Measurements from ENCODE around the gene SLC39A3.

The SLC39A3 gene

DNA sequence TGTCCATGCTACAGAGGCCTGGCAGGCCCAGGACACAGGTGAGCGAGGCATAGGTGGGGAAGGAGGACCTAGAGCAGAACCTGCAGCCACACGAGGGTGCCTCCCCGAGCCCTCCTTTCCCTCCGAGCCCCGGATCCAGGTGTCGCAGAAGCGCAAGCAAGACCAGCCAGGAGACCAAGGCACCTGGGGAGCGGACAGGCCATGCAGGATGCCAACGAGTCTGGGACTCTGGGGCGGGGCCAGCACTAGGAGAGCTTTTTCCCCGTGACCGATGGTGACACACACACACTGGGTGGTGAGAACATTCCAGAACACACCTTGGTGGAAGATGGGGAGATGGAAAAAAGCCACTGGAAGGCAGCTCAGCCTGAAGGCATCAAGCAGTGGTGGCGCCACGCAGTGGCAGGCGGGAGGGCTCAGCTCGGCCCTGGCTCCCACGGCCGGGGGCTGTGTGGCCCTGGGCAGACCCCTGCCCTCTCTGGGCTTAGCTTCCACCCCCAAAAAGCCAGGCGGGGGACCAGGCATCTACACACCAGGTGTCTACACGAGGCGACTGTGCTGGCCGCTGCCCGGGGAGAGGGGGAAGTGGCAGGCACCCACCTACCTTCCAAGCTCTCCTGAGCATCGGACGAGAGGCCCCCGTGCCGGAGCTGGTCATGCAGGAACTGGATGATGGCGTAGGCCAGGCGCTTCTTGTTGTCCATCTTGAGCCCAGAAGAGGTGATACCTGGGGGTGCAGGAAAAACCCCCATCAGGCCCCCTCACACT is 28.7 kb upstream of the SLC39A3 start:
- DNase-seq = no peak

DNA sequence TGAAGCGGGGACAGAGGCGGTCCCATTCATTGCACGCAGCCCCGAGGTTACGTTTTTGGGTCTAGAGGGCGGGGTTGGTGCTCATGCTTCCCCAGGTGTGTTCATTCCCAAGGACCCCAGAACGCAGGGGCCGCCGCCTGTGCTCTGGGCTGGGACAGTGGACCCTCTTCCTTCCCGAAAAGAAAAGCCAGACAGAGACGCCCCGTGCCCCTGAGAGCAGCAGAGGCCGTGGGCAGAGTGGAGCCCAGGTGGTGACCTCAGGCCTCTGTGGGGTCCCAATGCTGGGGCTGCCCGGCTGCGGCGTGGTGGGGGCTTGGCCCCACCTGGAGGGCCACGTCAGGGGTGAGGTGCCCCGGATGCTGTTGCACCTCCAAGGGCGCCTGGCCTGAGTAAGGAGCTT is 27.9 kb upstream of the SLC39A3 start:
- no peak for DNase-seq

DNA sequence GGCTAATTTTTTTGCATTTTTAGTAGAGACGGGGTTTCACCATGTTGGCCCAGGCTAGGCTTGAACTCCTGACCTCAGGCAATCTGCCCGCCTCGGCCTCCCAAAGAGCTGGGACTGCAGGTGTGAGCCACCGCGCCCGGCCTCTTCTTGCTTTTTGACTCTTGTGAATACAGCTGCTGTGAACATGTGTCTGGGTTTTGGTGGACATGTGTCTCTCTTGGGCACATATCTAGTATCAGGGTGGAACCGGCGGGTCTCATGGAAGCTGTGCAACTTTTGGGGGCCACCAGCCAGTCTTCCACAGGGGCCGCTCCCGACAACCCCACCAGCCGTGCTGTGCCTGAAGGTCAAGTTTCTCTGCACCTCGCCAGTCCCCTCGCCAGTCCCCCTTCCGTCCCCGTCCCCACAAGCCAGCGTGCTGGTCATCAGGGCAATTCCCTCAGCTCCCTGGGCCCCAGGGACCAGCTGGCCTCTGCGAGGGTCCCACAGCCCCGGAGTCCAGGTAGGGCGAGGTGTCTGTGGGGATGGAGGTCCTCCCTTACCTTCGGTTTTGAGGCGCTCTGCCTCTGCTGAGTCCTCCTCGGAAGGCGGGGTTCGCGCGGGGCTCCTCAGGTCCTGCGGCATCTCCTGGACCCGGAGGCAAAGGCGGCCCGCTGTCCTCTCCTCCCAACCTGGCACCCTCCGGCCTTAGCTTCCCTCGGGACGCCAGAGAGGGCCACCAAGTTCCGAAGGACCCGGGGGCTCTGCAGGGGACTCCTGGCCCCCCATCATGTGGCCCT is 27.0 kb upstream of the SLC39A3 start:
- no peak for DNase-seq

DNA sequence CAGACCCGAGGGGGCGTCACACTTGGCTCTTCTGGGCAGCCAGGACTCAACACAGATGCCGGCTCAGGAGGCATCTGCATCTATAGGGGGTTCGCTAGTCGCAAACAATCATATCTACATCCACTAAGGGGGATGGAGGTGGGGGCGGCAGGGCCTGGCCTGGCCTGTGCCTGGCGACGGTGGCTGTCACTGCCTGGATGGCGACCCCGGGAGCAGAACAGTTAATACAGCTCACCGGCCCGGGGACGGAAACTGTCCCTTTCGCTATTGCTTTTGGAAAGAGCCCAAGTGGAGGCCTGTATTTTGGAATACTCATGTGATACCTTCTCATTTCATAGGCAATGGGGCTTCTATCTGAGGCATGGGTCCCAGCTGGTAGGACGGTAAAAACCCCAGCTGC is 25.6 kb upstream of the SLC39A3 start:
- DNase-seq = no peak

DNA sequence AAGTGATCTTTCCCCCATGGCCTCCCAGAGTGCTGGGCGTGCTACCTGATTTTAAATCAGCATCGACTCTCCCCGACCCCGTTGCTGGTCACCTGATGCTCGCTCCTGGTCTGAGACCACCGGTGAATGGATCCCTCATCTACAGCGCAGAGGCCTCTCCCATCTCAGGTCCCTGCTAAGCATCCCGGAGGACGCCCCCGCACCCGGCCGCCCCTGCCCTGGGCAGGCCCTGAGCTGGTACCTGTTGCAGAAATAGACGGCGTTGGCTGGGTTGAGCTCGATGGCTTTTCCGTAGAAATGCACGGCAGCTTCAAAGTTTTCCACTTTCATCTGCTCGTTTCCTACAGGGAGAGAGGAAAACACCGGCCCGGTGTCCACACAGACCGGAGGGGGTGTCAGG is 25.1 kb upstream of the SLC39A3 start:
- DNase-seq = no peak

DNA sequence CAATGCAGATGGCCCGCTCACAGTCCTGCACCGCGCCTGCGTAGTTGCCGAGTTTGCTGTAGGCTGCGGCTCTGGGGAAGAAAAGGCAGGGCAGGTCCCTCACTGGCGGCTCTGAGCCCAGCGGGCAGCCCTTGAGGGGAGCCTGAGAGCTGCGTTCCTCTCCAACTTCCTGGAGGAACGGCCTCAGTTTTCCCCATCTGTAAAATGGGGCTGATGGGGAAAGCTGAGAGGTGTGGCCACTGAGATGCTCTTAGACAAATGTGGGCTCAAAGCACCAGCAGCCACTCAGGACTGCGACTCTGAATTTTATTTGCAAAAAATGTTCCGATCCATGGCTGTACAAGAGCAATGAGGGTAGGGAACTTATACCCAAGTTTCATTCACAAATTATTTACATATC is 23.9 kb upstream of the SLC39A3 start:
- DNase-seq = no peak

DNA sequence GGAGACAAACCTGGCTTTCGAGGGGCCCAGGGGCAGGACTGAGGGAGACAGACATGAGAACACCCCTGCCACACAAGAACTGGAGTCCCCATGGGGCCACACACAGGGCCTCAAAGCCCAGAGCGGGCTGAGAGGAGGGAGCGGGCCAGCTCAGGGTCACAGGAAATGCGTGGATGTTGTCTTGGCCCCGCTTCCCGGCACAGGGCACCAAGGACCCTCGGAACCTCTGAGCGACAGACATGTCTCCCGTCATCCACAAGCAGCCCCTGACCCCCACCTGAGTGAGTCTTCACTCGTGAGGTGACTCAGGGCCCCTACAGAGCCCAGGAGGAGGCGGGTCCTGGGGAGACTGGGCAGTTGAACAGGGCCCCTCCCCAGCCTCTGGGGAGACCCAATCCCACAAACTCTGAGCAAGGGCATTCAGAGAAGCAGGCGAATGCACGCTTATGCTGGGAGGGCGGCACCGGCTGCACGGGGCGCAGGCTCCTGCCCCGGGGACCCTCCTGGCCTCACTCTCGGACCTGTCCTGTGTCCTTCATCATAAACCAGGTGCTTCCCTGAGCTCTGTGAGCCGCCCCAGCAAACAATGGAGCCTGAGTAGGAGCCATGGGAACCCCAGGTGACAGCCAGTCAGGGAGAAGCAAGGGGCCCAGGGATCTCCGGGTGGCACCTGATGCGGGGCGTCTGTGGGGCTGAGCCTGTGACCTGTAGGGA is 23.1 kb upstream of the SLC39A3 start:
- no peak for DNase-seq

DNA sequence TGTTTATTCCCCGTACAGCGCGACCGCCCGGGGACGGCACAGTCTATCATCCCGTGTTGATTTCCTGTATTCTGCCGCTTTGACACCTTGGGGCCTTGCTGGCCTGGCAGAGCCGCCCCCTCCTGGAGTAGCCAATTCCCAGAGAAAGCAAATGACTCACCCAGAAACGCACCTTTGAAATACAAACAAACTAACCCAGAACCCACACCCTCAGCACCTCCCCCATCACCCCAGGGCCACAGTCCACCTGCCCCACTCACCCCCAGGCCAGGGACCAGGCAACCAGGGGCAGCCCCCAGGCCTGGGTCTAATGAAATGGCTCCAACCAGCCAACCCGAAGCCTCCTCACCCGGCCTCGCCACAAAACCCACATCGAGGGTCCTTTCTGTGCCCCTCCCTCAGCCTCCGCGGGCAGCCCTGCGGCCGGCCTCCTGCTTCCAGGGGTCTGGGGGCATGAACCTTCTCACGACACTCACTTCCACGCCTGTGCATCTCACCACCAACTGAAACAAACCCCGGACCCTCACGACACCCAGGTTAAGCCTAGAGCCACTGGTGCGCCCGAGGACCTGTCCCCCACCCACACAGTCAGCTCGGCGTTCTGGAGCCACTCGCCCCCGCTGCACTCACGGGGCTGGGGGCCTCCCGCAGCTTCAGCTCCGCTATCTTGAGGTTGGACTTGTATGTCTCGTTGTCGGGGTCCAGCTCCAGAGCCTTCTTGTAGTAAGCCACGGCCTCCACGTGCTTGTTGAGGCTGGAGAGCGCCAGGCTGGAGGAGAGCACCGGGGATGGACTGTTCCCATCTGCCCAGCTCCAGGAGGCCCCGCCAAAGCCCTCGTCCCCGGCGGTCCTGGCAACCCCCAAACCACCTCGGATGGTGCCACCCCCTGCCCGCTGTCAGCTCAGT is 22.3 kb upstream of the SLC39A3 start:
- DNase-seq = no peak

DNA sequence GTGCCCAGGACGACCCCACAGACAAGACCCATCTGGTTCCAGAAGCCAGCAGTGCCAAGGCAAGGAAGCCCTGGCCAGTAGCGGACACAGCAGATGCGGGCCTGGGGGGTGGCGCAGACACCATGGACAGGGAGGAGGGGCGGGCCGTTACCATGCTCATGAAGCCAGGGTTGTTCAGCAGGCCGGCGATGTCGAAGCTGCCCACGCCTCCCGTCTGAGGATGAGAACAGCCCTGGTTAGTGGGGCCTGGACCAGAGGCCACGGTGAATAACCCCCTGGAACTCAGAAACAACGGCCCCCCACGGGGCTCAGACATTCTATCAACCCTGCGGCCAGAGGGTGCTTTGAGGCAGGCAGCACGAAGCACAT is 21.5 kb upstream of the SLC39A3 start:
- DNase-seq = no peak

DNA sequence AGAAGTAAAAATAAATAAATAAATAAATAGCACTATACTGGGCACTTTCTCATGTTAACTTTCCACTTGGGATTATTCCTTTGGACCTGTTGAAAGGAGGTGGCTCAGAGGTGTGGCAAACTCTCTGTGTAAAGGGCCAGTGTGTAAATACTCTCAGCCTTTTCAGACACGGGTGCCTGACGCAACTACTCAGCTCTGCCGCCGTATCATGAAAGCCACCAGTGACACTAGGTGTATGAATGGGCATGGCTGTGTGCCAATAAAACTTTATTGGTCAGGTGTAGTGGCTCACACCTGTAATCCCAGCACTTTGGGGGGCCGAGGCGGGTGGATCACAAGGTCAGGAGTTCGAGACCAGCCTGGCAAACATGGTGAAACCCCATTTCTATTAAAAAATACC is 20.1 kb upstream of the SLC39A3 start:
- no peak for DNase-seq

DNA sequence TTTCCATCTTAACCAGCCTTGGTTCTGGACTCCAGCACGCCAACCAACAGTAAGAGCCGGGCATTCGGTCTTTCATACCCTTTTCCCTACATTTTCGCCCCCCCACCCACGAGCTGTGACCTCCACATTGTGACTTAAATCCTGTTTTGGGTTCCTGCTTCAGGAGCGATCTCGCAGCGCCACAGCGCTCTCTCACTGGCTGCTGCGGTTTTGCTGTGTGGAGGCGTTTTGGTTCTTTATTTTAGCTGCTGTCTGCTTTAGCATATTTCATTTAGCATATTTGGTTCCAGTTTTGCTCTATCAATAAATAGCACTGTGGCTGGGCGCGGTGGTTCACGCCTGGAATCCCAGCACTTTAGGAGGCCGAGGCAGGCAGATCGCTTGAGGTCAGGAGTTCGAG is 19.5 kb upstream of the SLC39A3 start:
- no peak for DNase-seq

DNA sequence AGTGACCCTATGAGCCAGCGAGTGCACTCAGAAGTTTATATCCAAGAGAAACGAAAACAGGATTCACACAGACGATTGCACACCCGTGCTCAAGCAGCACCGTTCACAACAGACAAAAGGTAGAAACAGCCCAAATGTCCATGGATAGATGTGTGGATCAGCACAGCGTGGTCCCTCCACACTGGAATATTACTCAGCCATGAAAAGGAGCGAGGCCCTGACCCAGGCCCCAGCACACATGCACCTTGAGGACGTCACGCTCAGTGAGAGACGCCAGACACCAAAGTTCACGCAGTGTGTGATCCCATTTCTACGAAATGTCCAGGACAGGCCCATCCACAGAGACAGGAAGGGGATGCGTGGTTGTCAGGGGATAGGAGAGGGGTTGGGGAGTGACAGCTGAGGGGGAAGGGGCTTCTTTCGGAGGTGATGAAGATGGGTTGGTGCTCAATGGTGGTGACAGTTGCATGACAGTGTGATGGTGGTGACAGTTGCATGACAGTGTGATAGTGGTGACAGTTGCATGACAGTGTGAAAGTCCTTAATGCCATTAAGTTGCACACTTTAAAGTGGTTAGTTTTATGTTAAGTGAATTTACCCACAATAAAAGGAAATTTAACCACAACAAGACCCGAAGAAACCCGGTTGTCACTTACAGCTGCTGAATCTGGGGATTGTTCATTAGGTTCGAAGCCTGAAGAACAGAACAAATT is 18.9 kb upstream of the SLC39A3 start:
- DNase-seq = no peak

DNA sequence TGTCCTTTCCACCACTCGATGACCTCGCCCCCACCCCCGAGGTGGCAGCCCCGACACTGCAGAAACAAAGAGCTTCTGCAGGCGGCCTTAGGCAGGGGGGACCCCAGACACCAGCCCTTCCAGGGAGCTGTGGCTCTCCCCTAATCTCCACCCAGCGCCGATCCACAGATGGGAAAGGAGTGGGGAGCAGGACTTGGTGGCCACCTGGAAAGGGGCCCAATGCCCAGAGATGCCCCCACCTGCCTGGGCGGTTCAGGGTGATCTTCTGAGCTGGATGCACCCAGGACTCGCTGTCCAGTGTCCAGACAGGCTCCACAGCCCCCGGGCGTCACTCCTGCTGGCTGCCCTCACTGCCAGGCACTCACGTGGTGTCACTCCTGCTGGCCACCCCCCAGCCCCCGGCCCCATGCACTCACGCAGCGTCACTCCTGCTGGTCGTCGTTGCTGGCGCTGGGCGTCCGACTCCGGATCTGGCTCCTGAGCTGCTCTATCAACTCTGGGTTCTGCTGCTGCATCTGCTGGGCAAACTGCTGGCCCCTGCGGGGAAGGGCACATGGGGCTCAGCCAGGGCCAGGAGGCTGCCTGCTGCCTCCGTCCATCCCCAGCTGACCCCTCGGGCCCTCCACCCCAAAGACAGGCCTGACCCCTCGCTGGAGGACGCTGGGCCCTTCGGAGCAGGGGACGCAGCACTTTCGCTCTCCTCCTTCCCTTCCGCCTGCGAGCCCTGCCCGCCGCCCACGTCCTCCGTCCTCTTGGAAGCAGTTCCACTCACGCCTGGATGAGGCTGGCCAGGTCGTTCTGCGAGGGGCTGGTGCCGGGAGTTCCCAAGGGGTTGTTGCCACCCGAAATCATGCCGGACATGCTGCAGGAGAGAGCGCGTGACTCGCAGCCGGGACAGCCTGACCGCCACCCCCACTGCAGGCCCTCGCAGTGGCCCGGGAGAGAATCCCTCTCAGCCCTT is 17.4 kb upstream of the SLC39A3 start:
- DNase-seq = no peak

DNA sequence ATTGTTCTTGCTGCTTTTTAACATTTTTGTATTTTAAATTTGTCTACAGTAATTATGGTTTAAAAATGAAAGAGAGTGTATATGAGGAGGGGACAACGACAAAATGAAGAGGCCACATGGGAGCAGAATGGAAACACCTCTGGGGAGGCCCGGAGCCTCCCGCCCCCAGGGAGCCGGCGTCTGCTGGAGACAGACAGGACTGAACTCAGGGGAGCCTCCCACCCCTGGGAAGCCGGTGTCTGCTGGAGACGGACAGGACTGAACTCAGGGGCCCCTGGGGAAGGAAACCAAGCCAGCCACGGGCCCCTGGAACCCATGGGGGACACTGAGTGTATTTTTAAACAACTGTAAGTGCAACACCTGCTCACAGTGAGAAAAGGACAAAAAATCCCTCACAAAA is 16.7 kb upstream of the SLC39A3 start:
- DNase-seq = no peak

DNA sequence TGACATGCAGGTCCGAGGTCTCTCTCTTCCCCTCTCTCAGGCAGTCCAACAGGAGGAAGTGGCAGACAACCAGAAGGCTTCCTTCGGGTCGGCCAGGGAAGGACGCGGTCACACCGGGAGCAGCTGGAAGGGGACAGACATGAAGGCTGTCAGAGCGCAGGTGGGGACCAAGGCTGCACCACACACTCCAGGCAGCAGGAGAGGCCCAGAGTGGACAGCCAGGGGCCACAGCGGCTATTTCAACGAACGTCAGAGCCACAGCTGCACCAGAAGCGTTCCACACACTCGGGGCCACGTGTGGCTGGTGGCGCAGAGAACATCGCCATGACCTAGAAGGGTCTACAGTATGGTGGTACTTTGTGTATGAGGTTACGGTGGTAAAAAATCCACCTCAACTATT is 16.0 kb upstream of the SLC39A3 start:
- DNase-seq = no peak

DNA sequence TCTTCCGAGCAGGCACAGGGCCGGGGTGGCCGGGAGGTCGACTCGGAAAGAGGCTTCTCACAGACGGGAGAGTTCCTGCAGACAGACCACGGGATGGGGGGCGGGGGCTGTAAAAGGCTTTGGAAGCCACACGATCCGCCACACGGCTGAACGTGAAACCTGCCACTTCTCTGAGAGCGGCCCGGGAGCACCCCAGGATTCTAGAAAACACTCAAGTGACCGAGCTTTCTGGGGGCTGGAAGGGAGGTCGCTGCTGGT is 15.6 kb upstream of the SLC39A3 start:
- no peak for DNase-seq

DNA sequence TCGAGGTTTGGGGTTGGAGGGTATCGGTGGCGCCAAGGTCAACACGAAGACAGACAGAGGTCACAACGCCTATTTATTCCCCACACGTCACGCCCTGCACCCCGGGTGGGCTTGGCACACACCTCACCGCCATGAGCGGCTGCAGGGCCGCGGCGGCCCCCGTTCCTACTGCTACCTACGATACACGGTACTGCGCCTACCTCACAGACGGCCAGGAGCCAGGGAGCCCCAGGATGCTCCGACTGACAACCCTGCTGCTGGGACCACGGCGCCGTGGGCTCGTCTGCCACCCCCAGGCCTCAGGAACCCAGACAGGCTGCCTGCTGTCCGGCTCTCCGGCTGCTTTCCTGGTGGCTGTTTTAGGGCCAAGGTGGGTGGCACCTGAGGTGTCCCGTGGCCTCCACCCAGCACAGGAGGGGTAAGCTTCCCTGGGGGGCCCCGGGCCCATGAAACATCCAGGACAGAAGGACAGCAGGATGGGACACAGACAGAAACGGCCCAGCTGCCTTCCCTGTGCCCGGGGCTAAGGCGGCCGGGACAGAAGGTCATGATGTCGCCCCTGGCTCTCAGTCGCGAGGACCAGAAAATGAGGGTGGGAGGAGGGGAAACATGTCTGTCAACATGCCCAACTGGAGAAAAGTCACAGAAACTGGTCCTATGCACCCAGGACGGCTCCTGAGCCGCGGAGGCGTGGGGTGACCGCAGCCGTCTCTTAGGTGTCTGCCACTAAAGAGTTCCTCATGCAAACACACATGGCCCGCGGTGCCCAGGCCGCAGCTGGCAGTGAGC is 15.0 kb upstream of the SLC39A3 start:
- no peak for DNase-seq

DNA sequence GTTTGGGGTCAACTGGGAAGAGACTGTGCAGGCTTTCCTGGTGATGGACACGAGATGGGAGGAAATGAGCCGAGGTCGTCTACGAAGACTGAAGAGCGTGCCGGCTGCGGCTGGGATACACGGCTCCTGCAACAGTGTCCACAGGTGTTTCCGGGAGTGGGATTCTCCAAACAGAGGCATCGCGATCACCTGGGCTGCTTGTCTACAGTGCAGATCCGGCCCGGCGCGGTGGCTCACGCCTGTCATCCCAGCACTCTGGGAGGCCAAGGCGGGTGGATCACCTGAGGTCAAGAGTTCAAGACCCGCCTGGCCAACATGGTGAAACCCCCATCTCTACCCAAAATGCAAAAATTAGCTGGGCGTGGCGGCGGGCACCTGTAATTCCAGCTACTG is 11.6 kb upstream of the SLC39A3 start:
- DNase-seq = no peak

DNA sequence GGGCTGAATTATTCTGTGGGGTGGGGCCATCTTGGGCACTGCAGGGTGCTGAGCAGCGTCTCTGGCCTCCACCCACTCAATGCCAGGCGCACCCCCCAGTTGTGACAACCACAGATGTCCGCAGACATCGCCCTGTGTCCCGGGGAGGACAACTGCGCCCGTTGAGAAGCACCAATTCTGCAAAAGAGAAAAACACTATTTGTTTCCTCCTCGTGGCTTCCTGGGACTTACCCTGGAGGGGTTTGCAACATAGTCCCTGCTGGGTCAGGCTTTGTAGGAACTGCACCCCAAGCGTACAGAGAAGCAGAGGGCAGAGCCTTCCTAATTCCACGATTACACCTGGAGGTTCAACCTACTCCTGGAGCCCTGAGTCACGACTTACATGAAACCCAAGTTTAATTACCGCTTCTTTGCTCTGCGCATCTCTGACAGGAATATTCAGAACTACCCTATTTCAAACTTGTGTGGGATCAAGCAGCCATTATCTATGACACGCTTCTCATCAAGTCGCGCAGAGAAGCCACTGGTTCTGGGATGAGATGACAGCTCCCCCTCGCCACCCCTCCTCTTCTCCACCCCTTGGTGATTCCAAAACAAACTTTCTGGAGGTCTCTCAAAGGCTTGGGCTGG is 11.1 kb upstream of the SLC39A3 start:
- no peak for DNase-seq

DNA sequence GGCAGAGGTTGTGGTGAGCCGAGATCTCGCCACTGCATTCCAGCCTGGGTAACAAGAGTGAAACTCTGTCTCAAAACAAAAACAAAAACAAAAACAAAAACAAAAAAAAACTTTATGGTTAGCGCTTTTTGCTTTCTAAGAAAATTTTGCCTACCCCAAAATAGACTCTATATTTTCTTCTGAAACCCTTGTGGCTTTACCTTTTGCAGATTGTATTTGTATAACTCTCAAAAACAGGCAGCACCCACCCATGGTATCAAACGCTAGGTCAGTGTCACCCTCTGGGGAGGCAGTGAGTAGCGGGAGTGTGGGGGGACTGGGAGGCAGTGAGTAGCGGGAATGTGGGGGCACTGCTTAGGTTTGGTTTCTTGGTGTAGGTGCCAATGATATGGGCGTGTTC is 7.5 kb upstream of the SLC39A3 start:
- DNase-seq = no peak

Data from NCI-H524 treated with DMSO at 0.1 percent for 48 hours (cell line).